Astrocyte of the cerebellum (primary cell): ENCODE measurements around the gene RB1.
A peak's percentile ranks its signal among the peaks of the same experiment; 100 is the strongest.

Source experiments
- DNase-seq: peaks from one replicate; pipeline ENCODE4 v3.0.0-alpha.2; 2011; ENCODE audit warnings: low read depth
- H3K4me3 ChIP-seq: 2 replicates; pipeline ENCODE4 v1.5.1; 2011; ENCODE audit warnings: mild to moderate bottlenecking, low read depth, low read length, moderate library complexity
- CTCF ChIP-seq: IDR thresholded peaks from 2 replicates; pipeline ENCODE4 v1.5.1; 2012; ENCODE audit warnings: low read length, low read depth, moderate library complexity, mild to moderate bottlenecking; ENCODE audit errors: missing control alignments
- in situ Hi-C: cut with HindIII; loops from 2 replicates; pipeline ENCODE4 v1.10.0; 2017; ENCODE audit warnings: low sequenced_read_pairs

Gene RB1

GRCh38 chr13:48393030-48393697 is 89.6 kb downstream of the RB1 start:
- in situ Hi-C loops: no loop called here
- no peak for DNase-seq
- no peak for TF ChIP-seq CTCF
- H3K4me3 ChIP-seq: no peak overlapping the region

- no peak for DNase-seq
- no peak for TF ChIP-seq CTCF
- H3K4me3 ChIP-seq: no peak overlapping the region
- in situ Hi-C loops: no loop called here
Measured at GRCh38 chr13:48393698-48394085, 90.1 kb downstream of the RB1 start.

GRCh38 chr13:48397744-48398143 is 94.2 kb downstream of the RB1 start:
- in situ Hi-C loops: no loop called here
- no peak for DNase-seq
- TF ChIP-seq CTCF: no peak
- H3K4me3 ChIP-seq: no peak overlapping the region

- DNase-seq: no peak
- TF ChIP-seq CTCF: no peak
- H3K4me3 ChIP-seq: no peak overlapping the region
- in situ Hi-C loops: no loop called here
Measured at GRCh38 chr13:48398450-48399095, 95.0 kb downstream of the RB1 start.

GRCh38 chr13:48400090-48400694 is 96.6 kb downstream of the RB1 start:
- no peak for TF ChIP-seq CTCF
- H3K4me3 ChIP-seq: no peak overlapping the region
- no peak for DNase-seq
- in situ Hi-C loops: no loop called here

- no peak for TF ChIP-seq CTCF
- in situ Hi-C loops: no loop called here
- peak; percentile 56 for DNase-seq
- H3K4me3 ChIP-seq: no peak overlapping the region
Measured at GRCh38 chr13:48400850-48401291, 97.3 kb downstream of the RB1 start.
